Fibroblast of lung (primary cell): ENCODE data around the gene SYNDIG1. TPM values are rescaled to one million over a fixed set of nuclear protein-coding genes. Genes with fewer than 3 reads are reported as not detected.

Experiments used
- DNase-seq, 2 donors: peaks; one replicate each; pipeline versions ENCODE4 v3.0.0 to v3.0.0-alpha.2; 2010; ENCODE audit warnings: low read depth in 2 of 2
- H2AFZ ChIP-seq: 2 replicates; pipeline ENCODE4 v1.5.1; 2012; ENCODE audit warnings: low read length, control low read depth, inconsistent platforms
- H3K27ac ChIP-seq: 2 replicates; pipeline ENCODE4 v1.5.1; 2011; ENCODE audit warnings: low read length, control low read depth; ENCODE audit not compliant: insufficient read depth
- H3K27me3 ChIP-seq: 2 replicates; pipeline ENCODE4 v1.5.1; 2011; ENCODE audit warnings: mild to moderate bottlenecking, low read length; ENCODE audit not compliant: control insufficient read depth, insufficient read depth
- H3K36me3 ChIP-seq: 2 replicates; pipeline ENCODE4 v1.5.1; 2011; ENCODE audit warnings: low read length; ENCODE audit not compliant: control insufficient read depth, insufficient read depth
- H3K4me1 ChIP-seq: 2 replicates; pipeline ENCODE4 v1.5.1; 2011; ENCODE audit warnings: low read length; ENCODE audit not compliant: control insufficient read depth, insufficient read depth; ENCODE audit errors: extremely low read depth
- H3K4me2 ChIP-seq: 2 replicates; pipeline ENCODE4 v1.5.1; 2011; ENCODE audit warnings: low read length, control low read depth; ENCODE audit not compliant: insufficient read depth; ENCODE audit errors: extremely low read depth
- H3K4me3 ChIP-seq, 4 experiments: fragments of 200-600 bp in 1 of 4; sonication (generic) in 1 of 4; replicated peaks in 1 of 4; 2 replicates each; pipeline ENCODE4 v1.5.1; 2011 to 2016; ENCODE audit warnings: low read length in 4 of 4, low read depth in 3 of 4, mild to moderate bottlenecking in 3 of 4, control low read depth in 2 of 4, inconsistent platforms in 1 of 4, mixed read lengths in 1 of 4; ENCODE audit not compliant: insufficient read depth in 1 of 4; ENCODE audit errors: control extremely low read depth in 1 of 4
- H3K79me2 ChIP-seq: 2 replicates; pipeline ENCODE4 v1.5.1; 2012; ENCODE audit warnings: mild to moderate bottlenecking, low read length, inconsistent platforms; ENCODE audit not compliant: control insufficient read depth, insufficient read depth
- H3K9ac ChIP-seq: 2 replicates; pipeline ENCODE4 v1.5.1; 2011; ENCODE audit warnings: mild to moderate bottlenecking, low read length, control low read depth; ENCODE audit not compliant: insufficient read depth
- H3K9me3 ChIP-seq: 2 replicates; pipeline ENCODE4 v1.5.1; 2012; ENCODE audit warnings: low read depth, low read length; ENCODE audit not compliant: control insufficient read depth, insufficient read depth
- H4K20me1 ChIP-seq: 2 replicates; pipeline ENCODE4 v1.5.1; 2011; ENCODE audit warnings: low read length; ENCODE audit not compliant: control insufficient read depth, insufficient read depth; ENCODE audit errors: extremely low read depth
- CTCF ChIP-seq, 2 donors: IDR thresholded peaks in 1 of 2; conservative IDR thresholded peaks in 1 of 2; 1 replicate in 1 of 2; 2 replicates in 1 of 2; pipeline ENCODE4 v1.5.1; 2011 to 2012; ENCODE audit warnings: low read length in 2 of 2, control low read depth in 1 of 2, inconsistent platforms in 1 of 2, low read depth in 1 of 2, mild to moderate bottlenecking in 1 of 2
- EZH2 ChIP-seq: IDR thresholded peaks from 2 replicates; pipeline ENCODE4 v1.5.1; 2012; ENCODE audit warnings: low read length, control low read depth, mild to moderate bottlenecking; ENCODE audit errors: missing control alignments
- polyA plus RNA-seq, 2 donors: library from polyadenylated mRNA; depleted of rRNA in 1 of 2; stranded (reverse) in 1 of 2; unstranded in 1 of 2; fragments of >200 nt; gene quantifications; 2 replicates each; pipeline ENCODE4 v1.2.1, GENCODE V29; 2011 to 2012; ENCODE audit warnings: missing spikeins in 1 of 2
- total RNA-seq: library from RNA; depleted of rRNA; stranded (reverse); fragments of >200 nt; gene quantifications from 2 replicates; pipeline ENCODE4 v1.2.1, GENCODE V29; 2014

The SYNDIG1 gene
- total and polyA plus RNA-seq, 2 donors (not counting 1 experiment from before 2014, with no cell fraction given): 0.02 to 0.17 TPM

DNA sequence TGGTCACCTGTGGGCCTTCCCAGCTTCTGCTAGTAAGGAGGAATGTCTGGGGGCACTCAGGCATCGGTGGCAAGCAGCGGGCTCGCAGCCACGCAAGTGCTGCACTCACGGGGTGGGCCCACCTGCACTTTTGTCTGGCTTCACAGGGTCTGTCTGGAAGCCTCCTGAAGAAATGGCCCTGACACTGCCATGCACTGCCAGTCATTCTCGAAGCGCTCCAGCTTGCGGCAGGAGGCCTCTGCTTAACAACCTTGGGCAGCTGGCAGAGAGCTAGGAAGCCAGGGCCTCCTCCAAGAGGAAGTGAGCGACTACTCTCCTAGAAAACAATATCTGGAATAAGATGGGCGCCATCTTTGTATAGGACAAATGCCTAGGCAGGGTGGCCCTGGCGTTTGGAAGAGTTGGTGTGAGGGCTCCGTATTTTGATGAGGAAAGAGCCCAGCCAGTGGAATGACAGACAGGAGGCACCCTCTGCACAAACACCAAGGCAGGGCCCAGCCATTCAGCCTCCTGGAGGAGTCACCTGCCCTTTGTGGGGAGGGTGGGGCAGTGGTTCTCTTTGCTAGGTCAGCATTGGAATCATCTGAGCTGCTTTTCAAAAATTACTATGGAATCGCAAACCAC lies 113.9 kb downstream of the SYNDIG1 start:
- DNase-seq: no peak
- Histone ChIP-seq H3K36me3 (no peaks in the 10 kb centered on the region), H3K4me1 (no peaks in the 10 kb centered on the region), H3K9ac (no peak overlapping the region), H3K27me3 (no peaks in the 10 kb centered on the region), H3K9me3 (no peaks in the 10 kb centered on the region), H3K4me2 (no peak overlapping the region), H2AFZ (no peak overlapping the region), H3K79me2 (no peaks in the 10 kb centered on the region), H3K4me3 (no peak overlapping the region), H3K27ac (no peak overlapping the region), H4K20me1 (no peaks in the 10 kb centered on the region)
- no peak for TF ChIP-seq CTCF (conservative IDR thresholded peaks at IDR 0.05 in 1 of 2, IDR thresholded peaks at IDR 0.05 in 1 of 2; ENCODE audit: low read depth in 1 of 2, low read length in 2 of 2)
- TF ChIP-seq EZH2: no peak

DNA sequence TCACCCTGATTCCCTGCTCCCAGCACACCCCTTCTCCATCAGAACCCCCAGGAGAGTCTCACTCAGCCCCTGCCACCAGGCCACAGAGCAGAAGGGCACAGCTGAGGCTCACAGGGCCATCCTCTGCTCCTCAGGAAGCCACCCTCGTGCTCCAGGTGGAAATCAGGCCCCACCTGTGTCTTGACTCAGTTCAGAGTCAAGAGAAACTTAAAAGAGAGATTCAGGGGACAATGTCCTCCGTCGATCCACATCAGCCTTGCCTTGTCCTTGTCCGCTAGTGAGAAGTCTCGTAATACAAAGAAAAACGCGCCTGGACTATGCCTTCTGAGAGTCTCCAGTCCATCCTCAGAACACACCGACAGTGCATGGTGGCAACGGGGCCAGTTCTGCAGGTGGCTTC lies 114.6 kb downstream of the SYNDIG1 start:
- Histone ChIP-seq H4K20me1 (no peaks in the 10 kb centered on the region), H3K27me3 (no peaks in the 10 kb centered on the region), H3K4me2 (no peak overlapping the region), H2AFZ (no peak overlapping the region), H3K4me1 (no peaks in the 10 kb centered on the region), H3K9me3 (no peaks in the 10 kb centered on the region), H3K9ac (no peak overlapping the region), H3K36me3 (no peaks in the 10 kb centered on the region), H3K79me2 (no peaks in the 10 kb centered on the region), H3K4me3 (no peak overlapping the region), H3K27ac (no peak overlapping the region)
- TF ChIP-seq CTCF (conservative IDR thresholded peaks at IDR 0.05 in 1 of 2, IDR thresholded peaks at IDR 0.05 in 1 of 2; ENCODE audit: low read depth in 1 of 2, low read length in 2 of 2) (no peak), EZH2 (no peak)
- DNase-seq: no peak

DNA sequence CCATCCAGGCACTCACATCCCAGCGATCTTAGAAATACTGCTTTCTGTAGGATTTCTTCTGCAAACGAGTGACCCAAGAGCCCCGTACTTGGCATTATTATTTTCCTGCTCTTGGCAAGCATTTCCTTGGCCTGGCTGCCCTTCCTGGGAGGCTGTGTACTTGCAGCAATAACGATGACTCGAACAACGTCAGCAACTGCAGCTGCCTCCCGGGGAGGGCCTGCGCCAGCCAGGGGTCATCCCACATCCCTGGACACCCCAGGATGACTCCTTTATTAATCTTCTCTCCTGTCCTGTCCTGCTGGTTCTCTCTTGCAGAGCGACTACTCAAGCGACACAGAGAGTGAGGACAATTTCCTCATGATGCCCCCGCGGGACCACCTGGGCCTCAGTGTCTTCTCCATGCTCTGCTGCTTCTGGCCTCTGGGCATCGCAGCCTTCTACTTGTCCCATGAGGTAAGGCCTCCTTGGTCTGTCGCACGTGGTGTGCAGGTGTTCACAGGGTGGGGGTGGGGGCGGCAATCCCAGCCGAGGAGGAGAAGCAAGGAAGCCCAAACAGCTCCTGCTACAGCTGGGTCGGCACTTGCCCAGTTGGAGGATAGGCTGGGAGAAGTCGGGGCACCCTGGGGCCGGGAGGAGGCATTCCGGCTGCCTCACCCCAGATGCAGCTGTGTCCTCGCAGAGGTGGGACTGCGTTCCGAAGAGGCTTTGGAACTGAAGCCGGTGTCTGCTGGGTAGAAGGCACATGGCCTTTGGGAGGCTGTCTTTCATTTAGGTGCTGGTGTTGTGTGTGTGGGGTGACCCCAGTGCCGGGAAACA lies 115.3 kb downstream of the SYNDIG1 start:
- no peaks in the 10 kb centered on the region for H3K36me3 ChIP-seq
- H3K9me3 ChIP-seq: no peaks in the 10 kb centered on the region
- H3K79me2 ChIP-seq: no peaks in the 10 kb centered on the region
- no peaks in the 10 kb centered on the region for H4K20me1 ChIP-seq
- no peak overlapping the region for H3K4me3 ChIP-seq
- TF ChIP-seq CTCF (conservative IDR thresholded peaks at IDR 0.05 in 1 of 2, IDR thresholded peaks at IDR 0.05 in 1 of 2; ENCODE audit: low read depth in 1 of 2, low read length in 2 of 2) (no peak), EZH2 (no peak)
- peak; percentile 47 to 87 for DNase-seq
- H3K27me3 ChIP-seq: no peaks in the 10 kb centered on the region
- H3K9ac ChIP-seq: no peak overlapping the region
- H3K27ac ChIP-seq: no peak overlapping the region
- no peaks in the 10 kb centered on the region for H3K4me1 ChIP-seq
- H3K4me2 ChIP-seq: no peak overlapping the region
- no peak overlapping the region for H2AFZ ChIP-seq
